Ureter (tissue), 1 donor: Measurements from ENCODE around the gene SPO11. TPM values are rescaled to one million over a fixed set of nuclear protein-coding genes. Genes with fewer than 3 reads are reported as not detected.

Experiments
- DNase-seq: peaks from one replicate; pipeline ENCODE4 v3.0.0-alpha.2; 2020; ENCODE audit warnings: low spot score
- total RNA-seq: library from RNA; stranded (reverse); gene quantifications from one replicate; pipeline ENCODE4 v1.2.4, GENCODE V29; 2023
- donor health status: DM: yes; HTN: yes; CAD: no.

The SPO11 gene
- total RNA-seq: not detected

GRCh38 chr20:57329608-57330221 is at the start of gene SPO11:
SPO11 (plus strand) TSS chr20:57329803; CDS start chr20:57329868, 65 bp downstream.
- no peak for DNase-seq

- no peak for DNase-seq
These were observed 49.4 kb upstream of the SPO11 start for GRCh38 chr20:57280221-57280620.

GRCh38 chr20:57281900-57282299 is 47.7 kb upstream of the SPO11 start:
- no peak for DNase-seq

GRCh38 chr20:57282670-57283361 is 46.8 kb upstream of the SPO11 start:
- DNase-seq: no peak

- DNase-seq: no peak
These were observed 45.7 kb upstream of the SPO11 start for GRCh38 chr20:57283860-57284259.

- DNase-seq: no peak
These were observed 42.4 kb upstream of the SPO11 start for GRCh38 chr20:57287007-57287880.

GRCh38 chr20:57287901-57288300 is 41.7 kb upstream of the SPO11 start:
- no peak for DNase-seq

- no peak for DNase-seq
These were observed 40.8 kb upstream of the SPO11 start for GRCh38 chr20:57288651-57289277.

GRCh38 chr20:57289391-57290177 is 40.0 kb upstream of the SPO11 start:
- no peak for DNase-seq

GRCh38 chr20:57290178-57290484 is 39.5 kb upstream of the SPO11 start:
- DNase-seq: no peak

- no peak for DNase-seq
These were observed 38.6 kb upstream of the SPO11 start for GRCh38 chr20:57291003-57291402.

- DNase-seq: no peak
These were observed 37.9 kb upstream of the SPO11 start for GRCh38 chr20:57291694-57292093.

- DNase-seq: no peak
These were observed 37.0 kb upstream of the SPO11 start for GRCh38 chr20:57292611-57293010.

GRCh38 chr20:57293995-57294394 is 35.6 kb upstream of the SPO11 start:
- DNase-seq: no peak

GRCh38 chr20:57294550-57294949 is 35.1 kb upstream of the SPO11 start:
- DNase-seq: no peak

GRCh38 chr20:57298457-57298856 is 31.1 kb upstream of the SPO11 start:
- DNase-seq: no peak

- DNase-seq: no peak
These were observed 28.6 kb upstream of the SPO11 start for GRCh38 chr20:57301026-57301425.

GRCh38 chr20:57306747-57307146 is 22.9 kb upstream of the SPO11 start:
- no peak for DNase-seq

GRCh38 chr20:57308451-57309271 is 20.9 kb upstream of the SPO11 start:
- DNase-seq: no peak

GRCh38 chr20:57309544-57310115 is 20.0 kb upstream of the SPO11 start:
- no peak for DNase-seq
